ENCODE measurements around the gene RAD54L2. TPM values are rescaled to one million over a fixed set of nuclear protein-coding genes. Genes with fewer than 3 reads are reported as not detected.

The RAD54L2 gene
- total and polyA plus RNA-seq, 2 of the 8 experiments (the other 6 are each of a cell fraction or from before 2014, with no cell fraction given) = 8.2 to 35.2 TPM

DNA sequence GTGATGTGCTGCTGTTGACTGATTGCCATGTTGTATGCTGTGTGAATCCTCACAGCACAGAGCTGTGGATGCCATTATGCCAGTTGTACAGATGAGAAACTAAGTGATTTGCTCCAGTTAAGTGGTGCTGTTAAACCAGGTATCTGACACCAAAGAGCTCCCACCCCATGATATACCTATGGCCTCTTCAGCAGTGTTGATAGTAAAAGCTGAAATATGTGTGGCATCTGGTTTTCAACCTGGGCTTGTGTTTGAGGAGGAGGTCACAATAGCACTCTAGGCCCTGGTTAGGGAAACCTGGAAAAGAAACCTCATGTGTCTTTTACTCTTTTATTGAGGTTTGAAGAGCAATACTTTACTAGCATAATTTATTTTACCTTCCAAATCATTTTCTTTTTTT lies 21.4 kb downstream of the RAD54L2 start:
- peak overlapping the region in 1 of 4 experiments; percentile 10; a peak in 1 of 7 replicates for H3K9ac ChIP-seq (replicated peaks in 1 of 4; ENCODE audit: extremely low read depth in 1 of 4, low read depth in 3 of 4, low read length in 3 of 4)
- no peak overlapping the region for H4K8ac ChIP-seq (ENCODE audit: extremely low read depth, insufficient read depth, low read length)
- H3K56ac ChIP-seq (replicated peaks; ENCODE audit: insufficient read length, low read depth, low read length) = no peak overlapping the region
- H4K91ac ChIP-seq (replicated peaks; ENCODE audit: insufficient read length, low read length) = no peak overlapping the region
- H2AFZ ChIP-seq (ENCODE audit: low read length) = no peak overlapping the region
- no peak overlapping the region for H3K14ac ChIP-seq (ENCODE audit: insufficient read length)
- no peak overlapping the region for H2BK5ac ChIP-seq (ENCODE audit: low read depth, low read length)
- H3K27ac ChIP-seq (ENCODE audit: low read depth, low read length) = no peak overlapping the region
- no peak overlapping the region for H2BK15ac ChIP-seq (ENCODE audit: low read length)
- H3K4me3 ChIP-seq (ENCODE audit: extremely low read depth in 1 of 4, insufficient read depth in 2 of 4, low read depth in 3 of 4, low read length in 4 of 4) = no peak overlapping the region
- no peak overlapping the region for H2BK120ac ChIP-seq (replicated peaks; ENCODE audit: low read depth, low read length)
- no peak overlapping the region for H2BK12ac ChIP-seq (ENCODE audit: low read depth, low read length)
- H3K23ac ChIP-seq (ENCODE audit: insufficient read length) = no peak overlapping the region
- TF ChIP-seq KDM1A (IDR thresholded peaks at IDR 0.05; ENCODE audit: borderline replicate concordance, low read length) (no peak), MAFK (IDR thresholded peaks at IDR 0.05; ENCODE audit: low read depth, low read length) (no peak), EZH2 (IDR thresholded peaks at IDR 0.05; ENCODE audit: low read depth, low read length, severe bottlenecking) (no peak), EP300 (IDR thresholded peaks at IDR 0.05; ENCODE audit: borderline replicate concordance in 1 of 2, low read depth in 2 of 2, low read length in 2 of 2) (no peak), RAD21 (IDR thresholded peaks at IDR 0.05 in 1 of 2, conservative IDR thresholded peaks at IDR 0.05 in 1 of 2; ENCODE audit: low read depth in 2 of 2, low read length in 2 of 2) (no peak)
- TF ChIP-seq, protein P1, sequence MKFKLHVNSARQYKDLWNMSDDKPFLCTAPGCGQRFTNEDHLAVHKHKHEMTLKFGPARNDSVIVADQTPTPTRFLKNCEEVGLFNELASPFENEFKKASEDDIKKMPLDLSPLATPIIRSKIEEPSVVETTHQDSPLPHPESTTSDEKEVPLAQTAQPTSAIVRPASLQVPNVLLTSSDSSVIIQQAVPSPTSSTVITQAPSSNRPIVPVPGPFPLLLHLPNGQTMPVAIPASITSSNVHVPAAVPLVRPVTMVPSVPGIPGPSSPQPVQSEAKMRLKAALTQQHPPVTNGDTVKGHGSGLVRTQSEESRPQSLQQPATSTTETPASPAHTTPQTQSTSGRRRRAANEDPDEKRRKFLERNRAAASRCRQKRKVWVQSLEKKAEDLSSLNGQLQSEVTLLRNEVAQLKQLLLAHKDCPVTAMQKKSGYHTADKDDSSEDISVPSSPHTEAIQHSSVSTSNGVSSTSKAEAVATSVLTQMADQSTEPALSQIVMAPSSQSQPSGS (IDR thresholded peaks at IDR 0.05; ENCODE audit: low read length) = no peak
- H3K23me2 ChIP-seq (ENCODE audit: low read depth, low read length) = no peaks in the 10 kb centered on the region
- no peak overlapping the region for H4K5ac ChIP-seq (ENCODE audit: insufficient read length, low read depth, low read length)
- no peak overlapping the region for H3K4ac ChIP-seq (replicated peaks; ENCODE audit: insufficient read length, low read depth, low read length)
- H3K36me3 ChIP-seq (ENCODE audit: control insufficient read depth in 2 of 4, insufficient read depth in 4 of 4, low read length in 3 of 4) = no peaks in the 10 kb centered on the region
- no peak overlapping the region for H2BK20ac ChIP-seq (ENCODE audit: low read length)
- no peak overlapping the region for H3K4me2 ChIP-seq (ENCODE audit: insufficient read depth in 1 of 2, low read depth in 2 of 2, low read length in 2 of 2)
- FAIRE-seq = no peak
- H3K9me3 ChIP-seq (ENCODE audit: insufficient read depth in 2 of 2, low read depth in 1 of 2, low read length in 1 of 2) = no peaks in the 10 kb centered on the region
- H3K27me3 ChIP-seq (replicated peaks in 1 of 4; ENCODE audit: control insufficient read depth in 3 of 4, extremely low read depth in 1 of 4, insufficient read depth in 3 of 4, low read length in 3 of 4) = no peaks in the 10 kb centered on the region
- H2AK5ac ChIP-seq (ENCODE audit: low read depth, low read length) = no peak overlapping the region
- CTCF ChIA-PET (ENCODE audit: partially characterized antibody) = interaction anchor here (0.6 to 1.9 kb wide), 3 partner anchors 12 to 58 kb away, joined by 3 to 9 read pairs (median 4); no protein-coding TSS in a partner anchor
- DNase-seq (ENCODE audit: low read depth in 1 of 2, low spot score in 2 of 2) = no peak
- peaks cover 0 to 31% of the 10 kb centered on the region in 2 experiments; a peak in 2 of 4 replicates for H3K79me2 ChIP-seq (ENCODE audit: control insufficient read depth in 1 of 2, insufficient read depth in 2 of 2, low read length in 2 of 2)
- H3K4me1 ChIP-seq (replicated peaks in 1 of 4; ENCODE audit: control insufficient read depth in 3 of 4, insufficient read depth in 4 of 4, low read length in 3 of 4) = peaks cover 0 to 4% (median 0%) of the 10 kb centered on the region in 4 experiments; a peak in 1 of 7 replicates
- POLR2A ChIA-PET (ENCODE audit: partially characterized antibody) = interaction anchor here (0.6 to 2.0 kb wide), 4 partner anchors 10 to 21 kb away, joined by 3 to 6 read pairs (median 3); no protein-coding TSS in a partner anchor
- no peaks in the 10 kb centered on the region for H4K20me1 ChIP-seq (replicated peaks in 1 of 2; ENCODE audit: control insufficient read depth in 1 of 2, insufficient read depth in 2 of 2, low read length in 2 of 2)
- H3K79me1 ChIP-seq (ENCODE audit: low read depth, low read length) = no peaks in the 10 kb centered on the region; the same call in 1 of the 2 replicates
- H3K18ac ChIP-seq (ENCODE audit: extremely low read depth, low read length) = no peak overlapping the region
